HEK293 (cell line): ENCODE measurements around the gene TEKTIP1.

ENCODE experiments used
- BCL11B ChIP-seq: fragments of 450-650 bp; formaldehyde crosslinking; IDR thresholded peaks from 2 replicates; pipeline ENCODE4 v1.5.1; 2016; ENCODE audit warnings: low read depth, missing biosample characterization, missing genetic modification characterization
- EGR2 ChIP-seq: fragments of 450-650 bp; formaldehyde crosslinking; IDR thresholded peaks from 2 replicates; pipeline ENCODE4 v1.5.1; 2016; ENCODE audit warnings: low read depth, missing biosample characterization, missing genetic modification characterization
- HOXD13 ChIP-seq: sonication (generic); formaldehyde crosslinking; IDR thresholded peaks from 2 replicates; pipeline ENCODE4 v1.8.0; 2022; ENCODE audit warnings: missing genetic modification reagents, borderline replicate concordance
- KLF9 ChIP-seq: fragments of 450-650 bp; formaldehyde crosslinking; IDR thresholded peaks from 2 replicates; pipeline ENCODE4 v1.5.1; 2016; ENCODE audit warnings: missing biosample characterization, missing genetic modification characterization, low read depth
- MYNN ChIP-seq: fragments of 450-650 bp; formaldehyde crosslinking; IDR thresholded peaks from 2 replicates; pipeline ENCODE4 v1.5.1; 2016; ENCODE audit warnings: missing biosample characterization, missing genetic modification characterization, borderline replicate concordance
- SETDB1 ChIP-seq: IDR thresholded peaks from one replicate; pipeline ENCODE4 v1.6.1; 2017; ENCODE audit warnings: mild to moderate bottlenecking, low read length, moderate library complexity, mixed read lengths; ENCODE audit not compliant: insufficient read length
- SP7 ChIP-seq: fragments of 450-650 bp; formaldehyde crosslinking; IDR thresholded peaks from 2 replicates; pipeline ENCODE4 v1.5.1; 2016; ENCODE audit warnings: missing biosample characterization, missing genetic modification characterization
- ZFP69B ChIP-seq: fragments of 450-650 bp; formaldehyde crosslinking; IDR thresholded peaks from 2 replicates; pipeline ENCODE4 v1.5.1; 2016; ENCODE audit warnings: missing biosample characterization, missing genetic modification characterization
- ZNF112 ChIP-seq: fragments of 450-650 bp; formaldehyde crosslinking; IDR thresholded peaks from 2 replicates; pipeline ENCODE4 v1.5.0; 2017; ENCODE audit warnings: missing biosample characterization, missing genetic modification characterization
- ZNF133 ChIP-seq: fragments of 450-650 bp; formaldehyde crosslinking; IDR thresholded peaks from 2 replicates; pipeline ENCODE4 v1.5.1; 2016; ENCODE audit warnings: missing biosample characterization, missing genetic modification characterization
- ZNF155 ChIP-seq: fragments of 450-650 bp; formaldehyde crosslinking; IDR thresholded peaks from 2 replicates; pipeline ENCODE4 v1.5.1; 2016; ENCODE audit warnings: missing biosample characterization, missing genetic modification characterization
- ZNF202 ChIP-seq: fragments of 450-650 bp; formaldehyde crosslinking; IDR thresholded peaks from 2 replicates; pipeline ENCODE4 v1.5.1; 2016; ENCODE audit warnings: missing biosample characterization, missing genetic modification characterization, borderline replicate concordance
- ZNF23 ChIP-seq: fragments of 450-650 bp; formaldehyde crosslinking; IDR thresholded peaks from 2 replicates; pipeline ENCODE4 v1.5.1; 2016; ENCODE audit warnings: missing biosample characterization, missing genetic modification characterization, borderline replicate concordance
- ZNF311 ChIP-seq: fragments of 450-650 bp; formaldehyde crosslinking; IDR thresholded peaks from 2 replicates; pipeline ENCODE4 v1.5.1; 2017; ENCODE audit warnings: missing biosample characterization, missing genetic modification characterization, borderline replicate concordance
- ZNF335 ChIP-seq: fragments of 450-650 bp; formaldehyde crosslinking; conservative IDR thresholded peaks from 2 replicates; pipeline ENCODE4 v1.5.1; 2016; ENCODE audit warnings: missing biosample characterization, missing genetic modification characterization
- ZNF426 ChIP-seq: fragments of 450-650 bp; formaldehyde crosslinking; IDR thresholded peaks from 2 replicates; pipeline ENCODE4 v1.5.1; 2017; ENCODE audit warnings: missing biosample characterization, missing genetic modification characterization, mild to moderate bottlenecking, inconsistent platforms, moderate library complexity
- ZNF433 ChIP-seq: fragments of 450-650 bp; formaldehyde crosslinking; IDR thresholded peaks from 2 replicates; pipeline ENCODE4 v1.5.1; 2016; ENCODE audit warnings: missing biosample characterization, missing genetic modification characterization, low read depth
- ZNF473 ChIP-seq: fragments of 450-650 bp; formaldehyde crosslinking; IDR thresholded peaks from 2 replicates; pipeline ENCODE4 v1.5.1; 2017; ENCODE audit warnings: missing biosample characterization, missing genetic modification characterization
- ZNF501 ChIP-seq: fragments of 450-650 bp; formaldehyde crosslinking; IDR thresholded peaks from 2 replicates; pipeline ENCODE4 v1.5.1; 2016; ENCODE audit warnings: missing biosample characterization, missing genetic modification characterization
- ZNF530 ChIP-seq: fragments of 450-650 bp; formaldehyde crosslinking; IDR thresholded peaks from 2 replicates; pipeline ENCODE4 v1.5.1; 2016; ENCODE audit warnings: low read depth, missing biosample characterization, missing genetic modification characterization
- ZNF555 ChIP-seq: fragments of 450-650 bp; formaldehyde crosslinking; conservative IDR thresholded peaks from 2 replicates; pipeline ENCODE4 v1.5.1; 2017; ENCODE audit warnings: missing biosample characterization, mild to moderate bottlenecking, missing genetic modification characterization, inconsistent platforms
- ZNF558 ChIP-seq: fragments of 450-650 bp; formaldehyde crosslinking; IDR thresholded peaks from 2 replicates; pipeline ENCODE4 v1.5.1; 2016; ENCODE audit warnings: missing biosample characterization, missing genetic modification characterization
- ZNF571 ChIP-seq: fragments of 450-650 bp; formaldehyde crosslinking; IDR thresholded peaks from 2 replicates; pipeline ENCODE4 v1.5.0; 2017; ENCODE audit warnings: missing biosample characterization, missing genetic modification characterization
- ZNF600 ChIP-seq: fragments of 450-650 bp; formaldehyde crosslinking; IDR thresholded peaks from 2 replicates; pipeline ENCODE4 v1.5.1; 2016; ENCODE audit warnings: missing biosample characterization, missing genetic modification characterization
- ZNF623 ChIP-seq: fragments of 450-650 bp; formaldehyde crosslinking; IDR thresholded peaks from 2 replicates; pipeline ENCODE4 v1.5.1; 2016; ENCODE audit warnings: missing biosample characterization, missing genetic modification characterization
- ZNF629 ChIP-seq: fragments of 450-650 bp; formaldehyde crosslinking; IDR thresholded peaks from 2 replicates; pipeline ENCODE4 v1.5.1; 2017; ENCODE audit warnings: missing biosample characterization, missing genetic modification characterization
- ZNF707 ChIP-seq: fragments of 450-650 bp; formaldehyde crosslinking; IDR thresholded peaks from 2 replicates; pipeline ENCODE4 v1.5.1; 2016; ENCODE audit warnings: missing biosample characterization, missing genetic modification characterization
- ZNF747 ChIP-seq: fragments of 450-650 bp; formaldehyde crosslinking; IDR thresholded peaks from 2 replicates; pipeline ENCODE4 v1.5.1; 2016; ENCODE audit warnings: missing biosample characterization, missing genetic modification characterization
- ZNF785 ChIP-seq: fragments of 450-650 bp; formaldehyde crosslinking; IDR thresholded peaks from 2 replicates; pipeline ENCODE4 v1.5.1; 2016; ENCODE audit warnings: missing biosample characterization, missing genetic modification characterization
- TF ChIP-seq, protein P1 (sequence below): fragments of 450-650 bp; formaldehyde crosslinking; IDR thresholded peaks from 2 replicates; pipeline ENCODE4 v1.5.1; 2016; ENCODE audit warnings: missing biosample characterization, missing genetic modification characterization
- TF ChIP-seq, protein P2 (sequence below): fragments of 450-650 bp; formaldehyde crosslinking; IDR thresholded peaks from 2 replicates; pipeline ENCODE4 v1.5.1; 2016; ENCODE audit warnings: missing biosample characterization, missing genetic modification characterization
- TF ChIP-seq, protein P3 (sequence below): fragments of 450-650 bp; formaldehyde crosslinking; IDR thresholded peaks from 2 replicates; pipeline ENCODE4 v1.5.1; 2016; ENCODE audit warnings: missing biosample characterization, missing genetic modification characterization
- TF ChIP-seq, protein P4 (sequence below): fragments of 450-650 bp; formaldehyde crosslinking; IDR thresholded peaks from 2 replicates; pipeline ENCODE4 v1.5.1; 2016; ENCODE audit warnings: missing biosample characterization, missing genetic modification characterization
- TF ChIP-seq, protein P5 (sequence below): fragments of 450-650 bp; formaldehyde crosslinking; optimal IDR thresholded peaks from 2 replicates; pipeline ENCODE3; 2016; ENCODE audit warnings: missing biosample characterization, mild to moderate bottlenecking, missing genetic modification characterization

TEKTIP1 gene

DNA sequence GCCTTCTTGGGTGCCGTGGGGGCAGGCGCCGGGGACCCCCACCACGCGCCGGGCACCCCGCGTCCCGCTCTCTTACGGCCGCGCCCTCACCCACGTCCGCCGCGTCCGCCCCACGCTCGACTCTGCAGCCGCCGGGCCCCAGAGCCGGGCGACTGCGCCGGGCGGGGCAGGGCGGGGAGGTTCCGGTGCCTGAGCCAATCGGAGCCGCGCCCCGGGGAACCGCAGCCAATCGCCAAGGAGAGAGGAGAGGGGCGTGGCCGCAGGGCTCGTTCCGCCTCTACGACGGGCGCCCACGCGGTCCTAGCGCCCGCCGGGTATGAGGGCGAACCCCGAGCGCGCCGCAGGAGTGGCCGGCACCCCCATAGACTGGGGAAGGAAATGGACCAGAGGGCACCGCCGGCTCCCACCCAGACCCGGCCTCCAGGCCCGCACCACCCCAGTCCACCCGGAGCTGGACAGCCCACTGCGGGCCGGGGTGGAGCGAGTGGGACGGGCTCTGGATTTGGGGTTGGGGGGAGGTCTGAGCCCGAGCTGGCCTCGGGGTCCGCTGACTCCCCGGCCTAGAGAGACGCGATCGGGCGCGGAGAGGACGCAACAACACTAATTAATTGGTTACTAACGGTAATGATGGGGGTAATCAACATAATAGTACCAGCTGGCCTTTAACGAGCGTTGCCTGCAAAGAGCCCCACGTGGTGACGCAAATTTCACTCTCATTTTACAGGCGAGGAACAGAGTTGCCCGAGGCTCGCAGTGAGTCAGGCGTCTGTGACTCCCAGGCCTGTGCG, 18.7 kb downstream of the TEKTIP1 start, which contains the start of gene MFSD12 (continued):
- TF ChIP-seq ZNF600 (tag by site-specific recombination) (peak; percentile 49; the same call in 1 of the 2 replicates), EGR2 (tag by site-specific recombination) (peak; percentile 53), ZNF558 (no peak), ZNF747 (tag by site-specific recombination) (no peak), HOXD13 (CRISPR knock-in tag) (no peak), ZNF433 (tag by site-specific recombination) (no peak), ZNF202 (tag by site-specific recombination) (no peak), ZNF501 (peak; percentile 46; the same call in 1 of the 2 replicates), ZNF623 (tag by site-specific recombination) (peak; percentile 37; the same call in 1 of the 2 replicates), ZFP69B (peak; percentile 79), ZNF335 (tag by site-specific recombination) (peak; percentile 99), ZNF571 (tag by site-specific recombination) (no peak), BCL11B (tag by site-specific recombination) (0 out of 2 replicates have a peak, but pooled peaks have one; percentile 13), MYNN (tag by site-specific recombination) (no peak), SP7 (peak; percentile 85), ZNF23 (tag by site-specific recombination) (no peak), ZNF473 (tag by site-specific recombination) (no peak), ZNF155 (no peak), KLF9 (tag by site-specific recombination) (peak; percentile 94), ZNF530 (tag by site-specific recombination) (no peak), ZNF112 (tag by site-specific recombination) (no peak), SETDB1 (no peak), ZNF707 (tag by site-specific recombination) (no peak), ZNF629 (tag by site-specific recombination) (peak; percentile 79), ZNF785 (tag by site-specific recombination) (no peak), ZNF133 (tag by site-specific recombination) (no peak), ZNF426 (no peak), ZNF555 (tag by site-specific recombination) (no peak), ZNF311 (no peak)
- TF ChIP-seq, protein P1, sequence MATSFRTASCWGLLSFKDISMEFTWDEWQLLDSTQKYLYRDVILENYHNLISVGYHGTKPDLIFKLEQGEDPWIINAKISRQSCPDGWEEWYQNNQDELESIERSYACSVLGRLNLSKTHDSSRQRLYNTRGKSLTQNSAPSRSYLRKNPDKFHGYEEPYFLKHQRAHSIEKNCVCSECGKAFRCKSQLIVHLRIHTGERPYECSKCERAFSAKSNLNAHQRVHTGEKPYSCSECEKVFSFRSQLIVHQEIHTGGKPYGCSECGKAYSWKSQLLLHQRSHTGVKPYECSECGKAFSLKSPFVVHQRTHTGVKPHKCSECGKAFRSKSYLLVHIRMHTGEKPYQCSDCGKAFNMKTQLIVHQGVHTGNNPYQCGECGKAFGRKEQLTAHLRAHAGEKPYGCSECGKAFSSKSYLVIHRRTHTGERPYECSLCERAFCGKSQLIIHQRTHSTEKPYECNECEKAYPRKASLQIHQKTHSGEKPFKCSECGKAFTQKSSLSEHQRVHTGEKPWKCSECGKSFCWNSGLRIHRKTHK (tag by site-specific recombination): no peak
- TF ChIP-seq, protein P2, sequence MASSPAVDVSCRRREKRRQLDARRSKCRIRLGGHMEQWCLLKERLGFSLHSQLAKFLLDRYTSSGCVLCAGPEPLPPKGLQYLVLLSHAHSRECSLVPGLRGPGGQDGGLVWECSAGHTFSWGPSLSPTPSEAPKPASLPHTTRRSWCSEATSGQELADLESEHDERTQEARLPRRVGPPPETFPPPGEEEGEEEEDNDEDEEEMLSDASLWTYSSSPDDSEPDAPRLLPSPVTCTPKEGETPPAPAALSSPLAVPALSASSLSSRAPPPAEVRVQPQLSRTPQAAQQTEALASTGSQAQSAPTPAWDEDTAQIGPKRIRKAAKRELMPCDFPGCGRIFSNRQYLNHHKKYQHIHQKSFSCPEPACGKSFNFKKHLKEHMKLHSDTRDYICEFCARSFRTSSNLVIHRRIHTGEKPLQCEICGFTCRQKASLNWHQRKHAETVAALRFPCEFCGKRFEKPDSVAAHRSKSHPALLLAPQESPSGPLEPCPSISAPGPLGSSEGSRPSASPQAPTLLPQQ (tag by site-specific recombination): peak; percentile 92
- TF ChIP-seq, protein P3, sequence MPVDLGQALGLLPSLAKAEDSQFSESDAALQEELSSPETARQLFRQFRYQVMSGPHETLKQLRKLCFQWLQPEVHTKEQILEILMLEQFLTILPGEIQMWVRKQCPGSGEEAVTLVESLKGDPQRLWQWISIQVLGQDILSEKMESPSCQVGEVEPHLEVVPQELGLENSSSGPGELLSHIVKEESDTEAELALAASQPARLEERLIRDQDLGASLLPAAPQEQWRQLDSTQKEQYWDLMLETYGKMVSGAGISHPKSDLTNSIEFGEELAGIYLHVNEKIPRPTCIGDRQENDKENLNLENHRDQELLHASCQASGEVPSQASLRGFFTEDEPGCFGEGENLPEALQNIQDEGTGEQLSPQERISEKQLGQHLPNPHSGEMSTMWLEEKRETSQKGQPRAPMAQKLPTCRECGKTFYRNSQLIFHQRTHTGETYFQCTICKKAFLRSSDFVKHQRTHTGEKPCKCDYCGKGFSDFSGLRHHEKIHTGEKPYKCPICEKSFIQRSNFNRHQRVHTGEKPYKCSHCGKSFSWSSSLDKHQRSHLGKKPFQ (tag by site-specific recombination): no peak
- TF ChIP-seq, protein P4, sequence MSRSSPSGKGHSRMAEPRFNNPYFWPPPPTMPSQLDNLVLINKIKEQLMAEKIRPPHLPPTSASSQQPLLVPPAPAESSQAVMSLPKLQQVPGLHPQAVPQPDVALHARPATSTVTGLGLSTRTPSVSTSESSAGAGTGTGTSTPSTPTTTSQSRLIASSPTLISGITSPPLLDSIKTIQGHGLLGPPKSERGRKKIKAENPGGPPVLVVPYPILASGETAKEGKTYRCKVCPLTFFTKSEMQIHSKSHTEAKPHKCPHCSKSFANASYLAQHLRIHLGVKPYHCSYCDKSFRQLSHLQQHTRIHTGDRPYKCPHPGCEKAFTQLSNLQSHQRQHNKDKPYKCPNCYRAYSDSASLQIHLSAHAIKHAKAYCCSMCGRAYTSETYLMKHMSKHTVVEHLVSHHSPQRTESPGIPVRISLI (tag by site-specific recombination): no peak
- TF ChIP-seq, protein P5, sequence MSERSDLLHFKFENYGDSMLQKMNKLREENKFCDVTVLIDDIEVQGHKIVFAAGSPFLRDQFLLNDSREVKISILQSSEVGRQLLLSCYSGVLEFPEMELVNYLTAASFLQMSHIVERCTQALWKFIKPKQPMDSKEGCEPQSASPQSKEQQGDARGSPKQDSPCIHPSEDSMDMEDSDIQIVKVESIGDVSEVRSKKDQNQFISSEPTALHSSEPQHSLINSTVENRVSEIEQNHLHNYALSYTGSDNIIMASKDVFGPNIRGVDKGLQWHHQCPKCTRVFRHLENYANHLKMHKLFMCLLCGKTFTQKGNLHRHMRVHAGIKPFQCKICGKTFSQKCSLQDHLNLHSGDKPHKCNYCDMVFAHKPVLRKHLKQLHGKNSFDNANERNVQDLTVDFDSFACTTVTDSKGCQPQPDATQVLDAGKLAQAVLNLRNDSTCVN (tag by site-specific recombination): peak; percentile 92
